WTC11 (cell line): ENCODE measurements around the gene CHD6. TPM values are rescaled to one million over a fixed set of nuclear protein-coding genes. Genes with fewer than 3 reads are reported as not detected.

ENCODE experiments used
- ATAC-seq: fragments of 200-7000 bp; cut with Tn5 transposase; 2 replicates; pipeline ENCODE4 v1.10.0; 2021; ENCODE audit warnings: mild to moderate bottlenecking, moderate library complexity
- CTCF ChIA-PET: fragments of 300-600 bp; sonication (Branson Sonifier 250); formaldehyde crosslinking; loops from one replicate; lab custom pipeline; 2021; ENCODE audit warnings: antibody characterized with exemption; lab: Charles Lee
- POLR2A ChIA-PET: fragments of 350-600 bp; sonication (Branson Sonifier 250); formaldehyde crosslinking; loops from one replicate; lab custom pipeline; 2021; ENCODE audit warnings: antibody characterized with exemption; lab: Charles Lee
- DNase-seq: peaks from one replicate; pipeline ENCODE4 v3.0.0; 2021; ENCODE audit warnings: low spot score
- H3K27ac Mint-ChIP-seq: 2 replicates; pipeline ENCODE4 v1.8.0; 2021; ENCODE audit warnings: mixed read lengths
- H3K27me3 Mint-ChIP-seq: 2 replicates; pipeline ENCODE4 v1.8.0; 2021; ENCODE audit warnings: low read depth, mild to moderate bottlenecking, moderate library complexity, mixed read lengths
- H3K36me3 Mint-ChIP-seq: 2 replicates; pipeline ENCODE4 v1.8.0; 2021; ENCODE audit warnings: mixed read lengths
- H3K4me1 Mint-ChIP-seq: 2 replicates; pipeline ENCODE4 v1.8.0; 2022; ENCODE audit warnings: mixed read lengths
- H3K4me3 Mint-ChIP-seq: 2 replicates; pipeline ENCODE4 v1.8.0; 2021; ENCODE audit warnings: mild to moderate bottlenecking, moderate library complexity, mixed read lengths
- H3K9me3 Mint-ChIP-seq: 2 replicates; pipeline ENCODE4 v1.8.0; 2021; ENCODE audit warnings: mixed read lengths
- CTCF ChIP-seq: fragments of 200-600 bp; IDR thresholded peaks from 2 replicates; pipeline ENCODE4 v1.8.0; 2022; ENCODE audit warnings: antibody characterized with exemption
- ELF4 ChIP-seq: sonication (generic); formaldehyde crosslinking; IDR thresholded peaks from 2 replicates; pipeline ENCODE4 v1.8.1; 2022; ENCODE audit warnings: low read depth, mild to moderate bottlenecking, moderate library complexity, missing genetic modification reagents
- ESRRA ChIP-seq: sonication (generic); formaldehyde crosslinking; IDR thresholded peaks from 2 replicates; pipeline ENCODE4 v1.8.1; 2022; ENCODE audit warnings: mild to moderate bottlenecking, missing genetic modification reagents, borderline replicate concordance
- FOXP1 ChIP-seq: sonication (generic); formaldehyde crosslinking; IDR thresholded peaks from 2 replicates; pipeline ENCODE4 v1.8.0; 2022; ENCODE audit warnings: missing genetic modification reagents, mild to moderate bottlenecking, moderate library complexity, borderline replicate concordance
- FOXP4 ChIP-seq: sonication (generic); formaldehyde crosslinking; IDR thresholded peaks from 2 replicates; pipeline ENCODE4 v1.8.0; 2022; ENCODE audit warnings: mild to moderate bottlenecking, missing genetic modification reagents
- KAT7 ChIP-seq: sonication (generic); formaldehyde crosslinking; IDR thresholded peaks from 2 replicates; pipeline ENCODE4 v1.8.1; 2023; ENCODE audit warnings: missing genetic modification reagents, mild to moderate bottlenecking, borderline replicate concordance
- MLX ChIP-seq: sonication (generic); formaldehyde crosslinking; IDR thresholded peaks from 2 replicates; pipeline ENCODE4 v1.8.1; 2023; ENCODE audit warnings: mild to moderate bottlenecking, missing genetic modification reagents, moderate library complexity
- MXD4 ChIP-seq: fragments of 250-450 bp; sonication (Bioruptor Pico); IDR thresholded peaks from 2 replicates; pipeline ENCODE4 v1.8.0; 2021; ENCODE audit warnings: mild to moderate bottlenecking, moderate library complexity, borderline replicate concordance
- MYBL2 ChIP-seq: sonication (generic); formaldehyde crosslinking; IDR thresholded peaks from 2 replicates; pipeline ENCODE4 v1.8.1; 2023; ENCODE audit warnings: mild to moderate bottlenecking, moderate library complexity, missing genetic modification reagents
- NR2C2 ChIP-seq: sonication (generic); formaldehyde crosslinking; IDR thresholded peaks from 2 replicates; pipeline ENCODE4 v1.8.0; 2022; ENCODE audit warnings: mild to moderate bottlenecking, missing genetic modification reagents
- PREB ChIP-seq: sonication (generic); formaldehyde crosslinking; IDR thresholded peaks from 2 replicates; pipeline ENCODE4 v1.8.1; 2022; ENCODE audit warnings: mild to moderate bottlenecking, missing genetic modification reagents, moderate library complexity, borderline replicate concordance
- TEAD4 ChIP-seq: sonication (generic); formaldehyde crosslinking; IDR thresholded peaks from 2 replicates; pipeline ENCODE4 v1.8.0; 2022; ENCODE audit warnings: mild to moderate bottlenecking, missing genetic modification reagents
- ZMAT4 ChIP-seq: fragments of 250-450 bp; sonication (Bioruptor Pico); IDR thresholded peaks from 2 replicates; pipeline ENCODE4 v1.9.0; 2021; ENCODE audit warnings: mild to moderate bottlenecking
- ZNF512 ChIP-seq: sonication (generic); formaldehyde crosslinking; IDR thresholded peaks from 2 replicates; pipeline ENCODE4 v1.8.1; 2022; ENCODE audit warnings: missing genetic modification reagents, borderline replicate concordance
- ZNF532 ChIP-seq: fragments of 250-450 bp; sonication (Bioruptor Pico); IDR thresholded peaks from 2 replicates; pipeline ENCODE4 v1.9.0; 2021; ENCODE audit warnings: mild to moderate bottlenecking, borderline replicate concordance
- ZSCAN18 ChIP-seq: fragments of 250-450 bp; sonication (Bioruptor Pico); IDR thresholded peaks from 2 replicates; pipeline ENCODE4 v2.1.2; 2022; ENCODE audit warnings: mild to moderate bottlenecking, moderate library complexity
- total RNA-seq: library from RNA; stranded (reverse); gene quantifications from 3 replicates; pipeline ENCODE4 v1.2.3, GENCODE V29; 2021

CHD6 gene
- total RNA-seq, 1 experiment from 2014 or later, result 52.1 TPM

- no peak for TF ChIP-seq ZNF532 (CRISPR knock-in tag)
- TF ChIP-seq ZSCAN18, result no peak
Measured at GRCh38 chr20:41436679-41437078, 181.5 kb downstream of the CHD6 start (continued).

- peaks cover 32% of the 10 kb centered on the region for H3K36me3 Mint-ChIP-seq
- ATAC-seq, result no peak
- POLR2A ChIA-PET, result no interaction called here
- CTCF ChIA-PET, result no interaction called here
- no peak overlapping the region for H3K27ac Mint-ChIP-seq
- no peaks in the 10 kb centered on the region for H3K27me3 Mint-ChIP-seq
- DNase-seq, result no peak
- no peaks in the 10 kb centered on the region for H3K9me3 Mint-ChIP-seq
- no peaks in the 10 kb centered on the region for H3K4me1 Mint-ChIP-seq
- H3K4me3 Mint-ChIP-seq, result no peak overlapping the region
- TF ChIP-seq PREB, result no peak
- no peak for TF ChIP-seq KAT7 (CRISPR knock-in tag)
- TF ChIP-seq ZMAT4 (CRISPR knock-in tag), result no peak
- TF ChIP-seq MYBL2 (CRISPR knock-in tag), result no peak
- TF ChIP-seq FOXP4 (CRISPR knock-in tag), result no peak
- no peak for TF ChIP-seq TEAD4 (CRISPR knock-in tag)
- TF ChIP-seq ESRRA (CRISPR knock-in tag), result no peak
- TF ChIP-seq NR2C2 (CRISPR knock-in tag), result no peak
- TF ChIP-seq ZNF512 (CRISPR knock-in tag), result no peak
- TF ChIP-seq MLX (CRISPR knock-in tag), result no peak
- no peak for TF ChIP-seq CTCF
- TF ChIP-seq ELF4, result no peak
- TF ChIP-seq FOXP1, result no peak
- no peak for TF ChIP-seq ZNF532 (CRISPR knock-in tag)
- no peak for TF ChIP-seq MXD4
Measured at GRCh38 chr20:41433203-41433602, 185.0 kb downstream of the CHD6 start.
